Measurements from ENCODE around the gene TUBD1. TPM values are rescaled to one million over a fixed set of nuclear protein-coding genes. Genes with fewer than 3 reads are reported as not detected.

TUBD1 gene
- total and polyA plus RNA-seq, 2 of the 13 experiments (the other 11 are each of a cell fraction or from before 2014, with no cell fraction given): 18.2 to 25.9 TPM

DNA sequence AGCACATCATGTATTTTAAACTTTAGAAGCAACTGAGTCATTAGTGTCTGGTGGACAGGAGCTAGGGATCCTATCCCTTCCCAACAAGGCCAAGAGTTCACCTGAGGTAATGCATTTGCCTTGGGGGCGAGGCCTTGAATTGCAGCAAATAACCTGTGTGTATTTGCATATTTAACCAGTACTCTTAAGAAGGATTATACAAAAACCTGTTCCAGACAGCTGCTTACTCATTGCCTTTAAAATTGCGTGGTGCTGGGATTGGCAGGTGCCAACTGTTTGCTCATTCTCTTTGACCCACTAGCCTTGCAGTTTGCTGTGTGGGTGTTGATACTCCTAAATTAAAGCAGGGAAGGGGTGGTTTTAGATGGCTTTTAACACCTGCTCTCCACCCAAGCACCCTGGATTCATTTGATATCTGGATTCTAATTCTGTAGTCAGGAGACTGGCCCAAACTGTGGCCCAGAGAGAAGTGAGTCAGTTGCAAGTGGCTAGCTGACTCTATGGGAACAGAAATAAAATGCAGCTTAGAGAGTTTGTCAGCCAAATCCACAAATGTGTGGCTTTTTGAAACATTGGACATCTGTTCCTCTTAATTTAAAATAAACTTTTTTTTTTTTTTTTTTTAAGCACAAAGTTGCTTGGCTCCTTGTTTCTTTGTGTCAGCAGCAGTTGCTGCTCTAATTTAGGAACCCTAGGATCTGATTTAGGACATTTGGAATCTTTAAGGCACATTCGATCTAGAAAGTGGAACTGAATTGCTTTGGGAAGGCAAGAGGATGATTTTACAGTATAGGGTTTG lies 46.9 kb downstream of the TUBD1 start (continued):
- no peak for TF ChIP-seq ZBTB42 (CRISPR knock-in tag; IDR thresholded peaks at IDR 0.05)
- no peak for TF ChIP-seq CCAR2 (optimal IDR thresholded peaks at IDR 0.05; ENCODE audit: low read depth, low read length)
- no peak for TF ChIP-seq HOXA5 (CRISPR knock-in tag; IDR thresholded peaks at IDR 0.05)
- TF ChIP-seq MTF1 (CRISPR knock-in tag; IDR thresholded peaks at IDR 0.05): no peak
- TF ChIP-seq MAFF (IDR thresholded peaks at IDR 0.05; ENCODE audit: low read depth, low read length): 0 out of 2 replicates have a peak, but pooled peaks have one; percentile 24
- TF ChIP-seq ZEB1 (IDR thresholded peaks at IDR 0.05; ENCODE audit: insufficient replicate concordance, low read depth): no peak
- no peak for TF ChIP-seq CENPX (CRISPR knock-in tag; IDR thresholded peaks at IDR 0.05)
- TF ChIP-seq ZNF451 (CRISPR knock-in tag; IDR thresholded peaks at IDR 0.05): no peak
- TF ChIP-seq ZNF180 (CRISPR knock-in tag; IDR thresholded peaks at IDR 0.05; ENCODE audit: borderline replicate concordance, low read depth): no peak
- TF ChIP-seq, protein P1, sequence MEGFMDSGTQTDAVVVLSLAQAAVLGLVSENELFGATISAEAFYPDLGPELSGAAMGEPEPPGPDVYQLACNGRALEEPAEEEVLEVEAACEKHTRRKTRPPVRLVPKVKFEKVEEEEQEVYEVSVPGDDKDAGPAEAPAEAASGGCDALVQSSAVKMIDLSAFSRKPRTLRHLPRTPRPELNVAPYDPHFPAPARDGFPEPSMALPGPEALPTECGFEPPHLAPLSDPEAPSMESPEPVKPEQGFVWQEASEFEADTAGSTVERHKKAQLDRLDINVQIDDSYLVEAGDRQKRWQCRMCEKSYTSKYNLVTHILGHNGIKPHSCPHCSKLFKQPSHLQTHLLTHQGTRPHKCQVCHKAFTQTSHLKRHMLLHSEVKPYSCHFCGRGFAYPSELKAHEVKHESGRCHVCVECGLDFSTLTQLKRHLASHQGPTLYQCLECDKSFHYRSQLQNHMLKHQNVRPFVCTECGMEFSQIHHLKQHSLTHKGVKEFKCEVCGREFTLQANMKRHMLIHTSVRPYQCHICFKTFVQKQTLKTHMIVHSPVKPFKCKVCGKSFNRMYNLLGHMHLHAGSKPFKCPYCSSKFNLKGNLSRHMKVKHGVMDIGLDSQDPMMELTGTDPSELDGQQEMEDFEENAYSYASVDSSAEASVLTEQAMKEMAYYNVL (CRISPR knock-in tag; IDR thresholded peaks at IDR 0.05; ENCODE audit: borderline replicate concordance): 0 out of 2 replicates have a peak, but pooled peaks have one; percentile 37
- no peak for TF ChIP-seq ZNF850 (CRISPR knock-in tag; conservative IDR thresholded peaks at IDR 0.05)
- TF ChIP-seq, protein P2, sequence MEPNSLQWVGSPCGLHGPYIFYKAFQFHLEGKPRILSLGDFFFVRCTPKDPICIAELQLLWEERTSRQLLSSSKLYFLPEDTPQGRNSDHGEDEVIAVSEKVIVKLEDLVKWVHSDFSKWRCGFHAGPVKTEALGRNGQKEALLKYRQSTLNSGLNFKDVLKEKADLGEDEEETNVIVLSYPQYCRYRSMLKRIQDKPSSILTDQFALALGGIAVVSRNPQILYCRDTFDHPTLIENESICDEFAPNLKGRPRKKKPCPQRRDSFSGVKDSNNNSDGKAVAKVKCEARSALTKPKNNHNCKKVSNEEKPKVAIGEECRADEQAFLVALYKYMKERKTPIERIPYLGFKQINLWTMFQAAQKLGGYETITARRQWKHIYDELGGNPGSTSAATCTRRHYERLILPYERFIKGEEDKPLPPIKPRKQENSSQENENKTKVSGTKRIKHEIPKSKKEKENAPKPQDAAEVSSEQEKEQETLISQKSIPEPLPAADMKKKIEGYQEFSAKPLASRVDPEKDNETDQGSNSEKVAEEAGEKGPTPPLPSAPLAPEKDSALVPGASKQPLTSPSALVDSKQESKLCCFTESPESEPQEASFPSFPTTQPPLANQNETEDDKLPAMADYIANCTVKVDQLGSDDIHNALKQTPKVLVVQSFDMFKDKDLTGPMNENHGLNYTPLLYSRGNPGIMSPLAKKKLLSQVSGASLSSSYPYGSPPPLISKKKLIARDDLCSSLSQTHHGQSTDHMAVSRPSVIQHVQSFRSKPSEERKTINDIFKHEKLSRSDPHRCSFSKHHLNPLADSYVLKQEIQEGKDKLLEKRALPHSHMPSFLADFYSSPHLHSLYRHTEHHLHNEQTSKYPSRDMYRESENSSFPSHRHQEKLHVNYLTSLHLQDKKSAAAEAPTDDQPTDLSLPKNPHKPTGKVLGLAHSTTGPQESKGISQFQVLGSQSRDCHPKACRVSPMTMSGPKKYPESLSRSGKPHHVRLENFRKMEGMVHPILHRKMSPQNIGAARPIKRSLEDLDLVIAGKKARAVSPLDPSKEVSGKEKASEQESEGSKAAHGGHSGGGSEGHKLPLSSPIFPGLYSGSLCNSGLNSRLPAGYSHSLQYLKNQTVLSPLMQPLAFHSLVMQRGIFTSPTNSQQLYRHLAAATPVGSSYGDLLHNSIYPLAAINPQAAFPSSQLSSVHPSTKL (CRISPR knock-in tag; IDR thresholded peaks at IDR 0.05): peak; percentile 73
- TF ChIP-seq KDM6A (CRISPR knock-in tag; IDR thresholded peaks at IDR 0.05; ENCODE audit: low read depth): no peak
- no peak for TF ChIP-seq PHF5A (CRISPR knock-in tag; IDR thresholded peaks at IDR 0.05; ENCODE audit: low read depth, unreplicated experiment)
- TF ChIP-seq FLYWCH1 (CRISPR knock-in tag; IDR thresholded peaks at IDR 0.05): no peak
- TF ChIP-seq SNAPC5 (CRISPR knock-in tag; IDR thresholded peaks at IDR 0.05; ENCODE audit: borderline replicate concordance): no peak
- no peak for TF ChIP-seq ZNF431 (CRISPR knock-in tag; IDR thresholded peaks at IDR 0.05; ENCODE audit: borderline replicate concordance, low read depth)
- TF ChIP-seq ZBTB39 (CRISPR knock-in tag; IDR thresholded peaks at IDR 0.05): no peak
- no peak for TF ChIP-seq SRSF1 (optimal IDR thresholded peaks at IDR 0.05; ENCODE audit: low read depth, low read length)
- TF ChIP-seq, protein P3, sequence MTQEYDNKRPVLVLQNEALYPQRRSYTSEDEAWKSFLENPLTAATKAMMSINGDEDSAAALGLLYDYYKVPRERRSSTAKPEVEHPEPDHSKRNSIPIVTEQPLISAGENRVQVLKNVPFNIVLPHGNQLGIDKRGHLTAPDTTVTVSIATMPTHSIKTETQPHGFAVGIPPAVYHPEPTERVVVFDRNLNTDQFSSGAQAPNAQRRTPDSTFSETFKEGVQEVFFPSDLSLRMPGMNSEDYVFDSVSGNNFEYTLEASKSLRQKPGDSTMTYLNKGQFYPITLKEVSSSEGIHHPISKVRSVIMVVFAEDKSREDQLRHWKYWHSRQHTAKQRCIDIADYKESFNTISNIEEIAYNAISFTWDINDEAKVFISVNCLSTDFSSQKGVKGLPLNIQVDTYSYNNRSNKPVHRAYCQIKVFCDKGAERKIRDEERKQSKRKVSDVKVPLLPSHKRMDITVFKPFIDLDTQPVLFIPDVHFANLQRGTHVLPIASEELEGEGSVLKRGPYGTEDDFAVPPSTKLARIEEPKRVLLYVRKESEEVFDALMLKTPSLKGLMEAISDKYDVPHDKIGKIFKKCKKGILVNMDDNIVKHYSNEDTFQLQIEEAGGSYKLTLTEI (CRISPR knock-in tag; conservative IDR thresholded peaks at IDR 0.05): no peak
